GM12878 (cell line): Measurements from ENCODE around the gene ARHGAP22. TPM values are rescaled to one million over a fixed set of nuclear protein-coding genes. Genes with fewer than 3 reads are reported as not detected.

ENCODE experiments used
- CHD1 ChIP-seq: IDR thresholded peaks from 2 replicates; pipeline ENCODE4 v1.6.1; 2012; ENCODE audit warnings: low read depth, low read length, improper control_type of control experiment
- IKZF2 ChIP-seq, 2 experiments: fragments of 450-650 bp; IDR thresholded peaks; 2 replicates each; pipeline ENCODE4 v1.6.1; 2017; ENCODE audit warnings: mild to moderate bottlenecking in 2 of 2, moderate library complexity in 2 of 2
- KLF5 ChIP-seq: fragments of 450-650 bp; IDR thresholded peaks from 2 replicates; pipeline ENCODE4 v1.6.1; 2014; ENCODE audit warnings: mild to moderate bottlenecking; ENCODE audit not compliant: partially characterized antibody
- MXI1 ChIP-seq: fragments of 150-350 bp; IDR thresholded peaks from 2 replicates; pipeline ENCODE4 v1.6.1; 2011; ENCODE audit warnings: low read depth, mild to moderate bottlenecking, inconsistent platforms, low read length, improper control_type of control experiment
- SRF ChIP-seq, 2 experiments: IDR thresholded peaks; 2 replicates each; pipeline ENCODE4 v1.6.1; 2011; ENCODE audit warnings: low read depth in 2 of 2, low read length in 2 of 2, mild to moderate bottlenecking in 1 of 2, moderate library complexity in 1 of 2
- TBL1XR1 ChIP-seq: IDR thresholded peaks from 2 replicates; pipeline ENCODE4 v1.6.1; 2012; ENCODE audit warnings: low read depth, low read length, improper control_type of control experiment
- TCF12 ChIP-seq: IDR thresholded peaks from 2 replicates; pipeline ENCODE4 v1.6.1; 2011; ENCODE audit warnings: low read depth, mild to moderate bottlenecking, low read length
- polyA plus RNA-seq, 11 experiments: library from polyadenylated mRNA; depleted of rRNA in 4 of 11; unstranded in 6 of 11; stranded (reverse) in 5 of 11; fragments of >200 nt; fragmentation: Nextera tagmentation in 4 of 11; fragmentation: Illumina TruSeq in 1 of 11; extraction: Ambion mirVana in 4 of 11; extraction: Trizol in 1 of 11; gene quantifications; 1 replicate in 1 of 11; 2 replicates in 10 of 11; pipeline versions ENCODE4 v1.2.1 to v1.2.3, GENCODE V29; 2011 to 2016; ENCODE audit warnings: inconsistent platforms in 2 of 11, missing spikeins in 2 of 11, low read depth in 1 of 11
- total RNA-seq, 4 experiments: library from RNA; depleted of rRNA in 3 of 4; stranded (reverse); fragments of >200 nt in 3 of 4; fragmentation: Illumina TruSeq in 1 of 4; extraction: Trizol in 1 of 4; gene quantifications; 2 replicates each; pipeline versions ENCODE4 v1.2.1 to v1.2.3, GENCODE V29; 2013 to 2021
- TF ChIP-seq, protein P1 (sequence below): fragments of 450-650 bp; IDR thresholded peaks from 2 replicates; pipeline ENCODE4 v1.6.1; 2017; ENCODE audit warnings: mild to moderate bottlenecking, low read depth, inconsistent platforms; ENCODE audit not compliant: poor library complexity, severe bottlenecking
- TF ChIP-seq, protein P2 (sequence below): fragments of 450-650 bp; IDR thresholded peaks from 2 replicates; pipeline ENCODE4 v1.6.1; 2017; ENCODE audit warnings: antibody characterized with exemption, mild to moderate bottlenecking, moderate library complexity

ARHGAP22 gene
- total and polyA plus RNA-seq, 10 of the 15 experiments (the other 5 are each of a cell fraction or from before 2014, with no cell fraction given): 0.07 to 0.61 (median 0.18) TPM; not detected in 5

DNA sequence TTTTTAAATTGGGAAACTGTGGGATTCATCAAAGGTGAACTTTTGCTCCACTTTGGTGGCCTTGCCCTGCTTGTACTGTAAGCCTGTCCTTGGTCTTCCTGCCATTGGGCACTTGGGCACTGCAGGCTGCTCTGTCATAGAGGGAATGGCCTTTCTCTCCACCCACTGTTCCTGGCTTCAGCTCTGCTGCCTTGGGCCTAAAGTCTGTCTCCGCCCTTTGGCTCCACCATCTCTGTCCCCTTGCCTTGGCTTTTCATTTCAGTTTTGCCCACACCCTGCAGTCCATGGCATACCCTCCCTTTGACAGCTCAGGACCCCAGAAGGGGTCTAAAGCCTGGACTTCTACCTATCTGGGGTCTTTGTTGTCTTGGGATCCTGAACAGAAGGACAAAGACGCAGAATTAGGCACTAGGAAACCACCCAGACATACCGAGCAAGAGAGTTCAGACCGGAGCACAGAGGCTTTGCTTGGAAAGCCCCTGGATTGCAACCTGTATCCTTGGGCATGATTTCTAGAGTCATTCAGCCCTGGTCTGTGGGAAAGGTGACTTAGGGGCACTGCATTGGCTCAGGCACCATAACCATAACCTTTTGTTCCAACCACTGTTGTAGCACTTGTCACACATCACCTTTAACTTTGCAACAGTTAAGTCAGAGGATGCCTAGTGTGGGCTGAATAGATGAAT, 5.2 kb upstream of the ARHGAP22 start (continued):
- TF ChIP-seq TBL1XR1: no peak
- no peak for TF ChIP-seq CHD1
- TF ChIP-seq IKZF2 (IDR thresholded peaks at IDR 0.05): 0 out of 4 replicates have a peak, but pooled peaks of 1 of the 2 experiments have one; percentile 20
- TF ChIP-seq TCF12: no peak
- TF ChIP-seq KLF5: no peak
- TF ChIP-seq, protein P1, sequence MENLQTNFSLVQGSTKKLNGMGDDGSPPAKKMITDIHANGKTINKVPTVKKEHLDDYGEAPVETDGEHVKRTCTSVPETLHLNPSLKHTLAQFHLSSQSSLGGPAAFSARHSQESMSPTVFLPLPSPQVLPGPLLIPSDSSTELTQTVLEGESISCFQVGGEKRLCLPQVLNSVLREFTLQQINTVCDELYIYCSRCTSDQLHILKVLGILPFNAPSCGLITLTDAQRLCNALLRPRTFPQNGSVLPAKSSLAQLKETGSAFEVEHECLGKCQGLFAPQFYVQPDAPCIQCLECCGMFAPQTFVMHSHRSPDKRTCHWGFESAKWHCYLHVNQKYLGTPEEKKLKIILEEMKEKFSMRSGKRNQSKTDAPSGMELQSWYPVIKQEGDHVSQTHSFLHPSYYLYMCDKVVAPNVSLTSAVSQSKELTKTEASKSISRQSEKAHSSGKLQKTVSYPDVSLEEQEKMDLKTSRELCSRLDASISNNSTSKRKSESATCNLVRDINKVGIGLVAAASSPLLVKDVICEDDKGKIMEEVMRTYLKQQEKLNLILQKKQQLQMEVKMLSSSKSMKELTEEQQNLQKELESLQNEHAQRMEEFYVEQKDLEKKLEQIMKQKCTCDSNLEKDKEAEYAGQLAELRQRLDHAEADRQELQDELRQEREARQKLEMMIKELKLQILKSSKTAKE: no peak
- no peak for TF ChIP-seq SRF (IDR thresholded peaks at IDR 0.05; ENCODE audit: low read depth in 2 of 2, low read length in 2 of 2)
- TF ChIP-seq, protein P2, sequence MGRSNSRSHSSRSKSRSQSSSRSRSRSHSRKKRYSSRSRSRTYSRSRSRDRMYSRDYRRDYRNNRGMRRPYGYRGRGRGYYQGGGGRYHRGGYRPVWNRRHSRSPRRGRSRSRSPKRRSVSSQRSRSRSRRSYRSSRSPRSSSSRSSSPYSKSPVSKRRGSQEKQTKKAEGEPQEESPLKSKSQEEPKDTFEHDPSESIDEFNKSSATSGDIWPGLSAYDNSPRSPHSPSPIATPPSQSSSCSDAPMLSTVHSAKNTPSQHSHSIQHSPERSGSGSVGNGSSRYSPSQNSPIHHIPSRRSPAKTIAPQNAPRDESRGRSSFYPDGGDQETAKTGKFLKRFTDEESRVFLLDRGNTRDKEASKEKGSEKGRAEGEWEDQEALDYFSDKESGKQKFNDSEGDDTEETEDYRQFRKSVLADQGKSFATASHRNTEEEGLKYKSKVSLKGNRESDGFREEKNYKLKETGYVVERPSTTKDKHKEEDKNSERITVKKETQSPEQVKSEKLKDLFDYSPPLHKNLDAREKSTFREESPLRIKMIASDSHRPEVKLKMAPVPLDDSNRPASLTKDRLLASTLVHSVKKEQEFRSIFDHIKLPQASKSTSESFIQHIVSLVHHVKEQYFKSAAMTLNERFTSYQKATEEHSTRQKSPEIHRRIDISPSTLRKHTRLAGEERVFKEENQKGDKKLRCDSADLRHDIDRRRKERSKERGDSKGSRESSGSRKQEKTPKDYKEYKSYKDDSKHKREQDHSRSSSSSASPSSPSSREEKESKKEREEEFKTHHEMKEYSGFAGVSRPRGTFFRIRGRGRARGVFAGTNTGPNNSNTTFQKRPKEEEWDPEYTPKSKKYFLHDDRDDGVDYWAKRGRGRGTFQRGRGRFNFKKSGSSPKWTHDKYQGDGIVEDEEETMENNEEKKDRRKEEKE: no peak
- TF ChIP-seq MXI1: no peak
